Subcutaneous abdominal adipose tissue (tissue), 5 donors: ENCODE data around the gene ADGRG1.
"Not testable (repeated sequence)": the region's sequence is repeated elsewhere in the genome, so short reads cannot be mapped to it uniquely, and the experiment has no call there.

Source experiments
- H3K27ac ChIP-seq: one replicate; pipeline ENCODE4 v1.7.0; 2013; ENCODE audit warnings: low read depth, mild to moderate bottlenecking, inconsistent platforms, low read length, moderate library complexity
- H3K27me3 ChIP-seq, 5 donors: one replicate each; pipeline ENCODE4 v1.7.0; 2013; ENCODE audit warnings: low read length in 5 of 5, inconsistent platforms in 1 of 5; ENCODE audit not compliant: control insufficient read depth in 5 of 5, insufficient read depth in 4 of 5
- H3K36me3 ChIP-seq, 5 donors: one replicate each; pipeline ENCODE4 v1.7.0; 2013; ENCODE audit warnings: low read length in 5 of 5; ENCODE audit not compliant: control insufficient read depth in 5 of 5, insufficient read depth in 5 of 5
- H3K4me1 ChIP-seq, 5 donors: one replicate each; pipeline ENCODE4 v1.7.0; 2013; ENCODE audit warnings: low read length in 5 of 5, mild to moderate bottlenecking in 3 of 5, moderate library complexity in 1 of 5; ENCODE audit not compliant: control insufficient read depth in 5 of 5, insufficient read depth in 5 of 5
- H3K4me3 ChIP-seq, 5 donors: one replicate each; pipeline ENCODE4 v1.7.0; 2013; ENCODE audit warnings: low read length in 5 of 5, low read depth in 1 of 5
- H3K9ac ChIP-seq, 5 donors: one replicate each; pipeline ENCODE4 v1.7.0; 2013; ENCODE audit warnings: low read length in 5 of 5, mild to moderate bottlenecking in 4 of 5, moderate library complexity in 3 of 5
- H3K9me3 ChIP-seq, 5 donors: one replicate each; pipeline ENCODE4 v1.7.0; 2013; ENCODE audit warnings: low read length in 5 of 5; ENCODE audit not compliant: control insufficient read depth in 5 of 5
- donor health status: healthy.
- donor health status: healthy.
- donor health status: healthy.
- donor health status: healthy.
- donor health status: healthy.

The ADGRG1 gene

DNA sequence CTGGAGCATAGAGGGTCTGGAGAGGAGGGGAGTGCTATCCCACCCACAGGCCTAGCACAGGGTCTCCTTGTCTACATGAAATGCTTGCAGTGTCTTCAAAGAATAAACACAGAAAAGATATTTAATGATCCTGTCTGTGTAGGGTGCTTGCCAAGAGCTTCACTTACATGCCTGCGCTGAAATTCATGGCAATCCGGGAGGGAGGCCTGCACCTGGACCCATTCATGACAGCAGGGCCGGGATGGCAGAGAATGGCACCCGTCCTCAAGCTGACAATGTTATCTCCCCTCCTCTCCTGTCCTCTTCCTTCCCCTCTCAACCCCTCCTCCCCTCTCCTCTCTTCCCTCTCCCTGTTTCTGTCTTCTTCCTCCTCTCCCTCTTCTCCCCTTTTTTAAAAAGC, 41.8 kb downstream of the ADGRG1 start:
- no peak overlapping the region for H3K27ac ChIP-seq
- H3K4me1 ChIP-seq = peaks cover 0 to 9% (median 0%) of the 10 kb centered on the region in 5 donors
- H3K27me3 ChIP-seq = peaks cover 0 to 21% (median 11%) of the 10 kb centered on the region in 5 donors
- peaks cover 0 to under 1% (median 0%) of the 10 kb centered on the region in 5 donors for H3K36me3 ChIP-seq
- no peak overlapping the region for H3K4me3 ChIP-seq
- no peak overlapping the region for H3K9ac ChIP-seq
- H3K9me3 ChIP-seq = no peaks in the 10 kb centered on the region

DNA sequence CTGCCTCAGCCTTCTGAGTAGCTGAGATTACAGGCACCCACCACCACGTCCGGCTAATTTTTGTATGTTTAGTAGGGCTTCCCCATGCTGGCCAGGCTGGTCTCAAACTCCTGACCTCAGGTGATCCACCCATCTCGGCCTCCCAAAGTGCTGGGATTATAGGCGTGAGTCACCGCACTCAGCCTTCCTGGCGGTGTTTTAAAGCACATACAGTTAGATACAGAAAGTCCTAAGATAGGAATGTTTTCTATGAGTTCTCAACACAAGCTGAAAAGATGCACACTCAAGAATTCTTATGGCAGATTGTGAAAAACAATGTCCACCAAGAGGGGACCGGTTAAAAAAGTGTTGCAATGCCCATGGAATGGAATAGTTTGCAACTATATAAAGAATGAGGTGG, 43.0 kb downstream of the ADGRG1 start:
- not testable (repeated sequence) for H3K4me3 ChIP-seq, H3K36me3 ChIP-seq, H3K4me1 ChIP-seq, H3K9me3 ChIP-seq, H3K27ac ChIP-seq, H3K9ac ChIP-seq
- H3K27me3 ChIP-seq = peaks cover 0 to 21% (median 11%) of the 10 kb centered on the region in 5 donors

DNA sequence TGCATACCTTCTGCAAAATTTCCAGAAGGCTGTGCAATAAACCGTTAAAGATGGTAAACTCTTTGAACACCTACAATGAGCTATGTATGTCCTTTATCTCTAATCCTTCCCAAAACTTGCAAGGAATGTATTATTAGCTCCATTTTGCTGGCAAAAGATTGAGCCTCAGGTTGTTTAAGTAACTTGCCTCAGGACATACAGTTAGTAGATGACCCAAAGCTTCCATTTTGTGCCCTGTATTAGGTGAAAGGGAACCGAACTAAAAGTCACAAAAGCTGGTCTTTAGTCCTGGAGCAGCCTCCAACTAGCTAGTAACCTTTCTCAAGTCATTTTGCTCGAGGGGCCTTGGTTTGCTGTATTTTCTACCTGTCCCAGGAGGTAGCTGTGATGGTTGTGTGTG, 44.0 kb downstream of the ADGRG1 start:
- H3K27ac ChIP-seq = no peak overlapping the region
- no peak overlapping the region for H3K9ac ChIP-seq
- H3K27me3 ChIP-seq = peaks cover 0 to 15% (median 11%) of the 10 kb centered on the region in 5 donors
- peaks cover 0 to 5% (median 0%) of the 10 kb centered on the region in 5 donors for H3K4me1 ChIP-seq
- no peak overlapping the region for H3K4me3 ChIP-seq
- H3K36me3 ChIP-seq = no peaks in the 10 kb centered on the region
- no peaks in the 10 kb centered on the region for H3K9me3 ChIP-seq

DNA sequence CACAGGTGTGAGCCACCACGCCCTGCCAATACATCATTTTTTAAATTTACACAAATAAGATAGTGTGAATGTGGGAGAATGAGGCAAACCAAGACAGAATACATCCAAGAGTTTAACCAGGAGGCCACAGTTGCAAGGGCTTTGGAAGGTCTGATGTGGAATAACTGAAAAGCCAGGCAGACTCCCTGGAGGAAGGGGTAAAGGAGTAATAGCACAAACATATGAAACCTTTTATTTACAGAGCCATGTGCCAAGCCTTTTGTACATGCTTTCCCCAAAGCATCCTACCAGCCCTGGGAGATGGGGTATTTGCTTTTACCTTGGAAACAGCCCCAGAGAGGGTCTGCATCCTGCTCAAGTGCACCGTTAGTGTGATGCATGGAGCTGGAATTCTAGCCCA, 44.4 kb downstream of the ADGRG1 start:
- Histone ChIP-seq H3K9me3 (no peaks in the 10 kb centered on the region), H3K27ac (no peak overlapping the region), H3K27me3 (peaks cover 0 to 15% (median 11%) of the 10 kb centered on the region in 5 donors), H3K4me1 (peaks cover 0 to 2% (median 0%) of the 10 kb centered on the region in 5 donors), H3K36me3 (no peaks in the 10 kb centered on the region), H3K4me3 (no peak overlapping the region), H3K9ac (no peak overlapping the region)

DNA sequence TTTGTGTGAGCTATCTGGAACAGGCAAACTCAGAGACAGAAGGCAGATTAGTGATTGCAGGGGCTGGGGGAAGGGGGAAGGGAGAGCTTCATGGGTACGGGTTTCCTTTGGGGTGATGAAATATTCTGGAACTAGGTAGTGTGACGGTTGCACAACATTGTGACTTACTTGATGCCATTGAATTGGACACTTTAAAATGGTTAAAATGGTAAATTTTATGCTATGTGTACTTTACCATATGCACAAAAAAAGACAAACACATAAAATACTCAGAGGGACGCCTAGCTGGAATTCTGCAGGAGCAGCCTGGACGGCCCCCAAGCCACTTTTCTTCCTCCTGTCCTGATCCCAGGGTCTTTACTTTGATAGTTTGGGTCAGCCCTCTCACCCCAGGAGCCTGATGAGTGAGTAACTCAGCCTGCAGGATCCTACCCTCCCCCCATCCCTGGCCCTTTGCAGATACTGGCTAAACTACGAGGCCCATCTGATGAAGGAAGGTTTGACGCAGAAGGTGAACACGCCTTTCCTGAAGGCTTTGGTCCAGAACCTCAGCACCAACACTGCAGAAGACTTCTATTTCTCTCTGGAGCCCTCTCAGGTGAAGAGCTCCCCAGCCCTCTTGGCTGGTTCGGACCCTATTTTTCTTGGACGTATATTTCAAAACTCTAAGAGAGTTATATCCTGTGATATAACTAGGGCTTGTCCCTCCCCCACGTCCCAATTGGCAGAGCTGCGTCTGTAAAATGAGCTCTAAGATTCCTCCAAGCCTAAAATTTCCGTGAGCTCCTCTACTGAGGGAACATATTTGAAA, 47.5 kb downstream of the ADGRG1 start:
- Histone ChIP-seq H3K4me3 (no peak overlapping the region), H3K27me3 (peaks cover 3 to 15% (median 8%) of the 10 kb centered on the region in 5 donors), H3K27ac (no peak overlapping the region), H3K9ac (no peak overlapping the region), H3K9me3 (no peaks in the 10 kb centered on the region), H3K36me3 (no peaks in the 10 kb centered on the region), H3K4me1 (no peaks in the 10 kb centered on the region)

DNA sequence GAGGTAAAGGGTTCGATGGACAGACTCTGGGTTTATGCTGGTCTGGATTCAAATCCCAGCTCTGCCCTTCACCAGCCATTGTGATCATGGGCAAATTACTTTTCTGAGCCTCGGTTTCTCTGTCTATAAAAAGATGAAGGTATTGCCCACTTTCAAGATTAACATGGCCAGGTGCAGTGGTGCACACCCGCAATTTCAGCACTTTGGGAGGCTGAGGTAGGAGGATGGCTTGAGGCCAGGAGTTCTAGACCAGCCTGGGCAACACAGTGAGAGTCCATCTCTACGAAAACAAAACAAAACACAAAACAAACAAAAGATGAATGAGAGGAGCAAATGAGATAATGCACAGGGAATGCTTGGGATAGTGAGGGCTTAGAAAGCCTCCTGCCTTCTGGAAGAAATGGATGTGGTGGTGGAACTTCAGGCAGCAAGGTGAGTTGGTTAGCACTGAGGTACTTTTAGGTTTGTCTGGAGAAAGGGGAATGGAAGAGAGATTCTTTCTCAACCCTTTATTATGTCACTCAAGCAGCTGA, 48.2 kb downstream of the ADGRG1 start:
- H3K27ac ChIP-seq = no peak overlapping the region
- no peak overlapping the region for H3K9ac ChIP-seq
- peaks cover 3 to 15% (median 8%) of the 10 kb centered on the region in 5 donors for H3K27me3 ChIP-seq
- H3K9me3 ChIP-seq = no peaks in the 10 kb centered on the region
- H3K4me3 ChIP-seq = no peak overlapping the region
- H3K4me1 ChIP-seq = no peaks in the 10 kb centered on the region
- H3K36me3 ChIP-seq = no peaks in the 10 kb centered on the region

DNA sequence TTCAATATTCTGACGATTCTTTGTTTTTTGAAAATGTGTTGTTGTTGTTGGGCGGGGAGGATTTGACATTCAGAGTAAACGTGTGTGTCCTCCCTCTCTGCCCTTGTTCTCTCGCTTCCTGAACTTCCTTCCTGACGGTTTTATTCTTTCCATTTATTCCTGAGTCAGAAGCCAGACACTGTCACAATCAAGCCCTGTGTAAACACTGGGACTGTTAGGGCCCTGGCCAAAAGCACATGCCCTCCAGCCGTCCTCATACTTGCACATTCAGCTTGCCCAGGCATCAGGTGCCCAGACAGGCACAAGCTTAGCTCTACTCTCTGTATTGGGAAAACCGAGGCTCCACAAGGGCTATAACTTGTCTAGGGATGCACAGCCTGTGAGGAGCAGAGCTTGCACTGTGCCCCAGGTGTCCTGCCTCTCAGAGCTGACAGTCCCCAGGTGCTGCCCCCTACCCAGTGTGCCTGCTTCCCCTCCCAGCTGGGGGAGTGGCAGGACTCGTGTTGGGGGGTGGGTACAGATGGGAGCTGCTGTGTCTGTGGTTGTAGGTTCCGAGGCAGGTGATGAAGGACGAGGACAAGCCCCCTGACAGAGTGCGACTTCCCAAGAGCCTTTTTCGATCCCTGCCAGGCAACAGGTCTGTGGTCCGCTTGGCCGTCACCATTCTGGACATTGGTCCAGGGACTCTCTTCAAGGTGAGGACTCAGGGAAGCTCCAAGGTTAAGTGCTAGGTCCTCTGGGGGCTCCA, 49.4 kb downstream of the ADGRG1 start:
- Histone ChIP-seq H3K27ac (no peak overlapping the region), H3K27me3 (peaks cover 3 to 14% (median 9%) of the 10 kb centered on the region in 5 donors), H3K36me3 (no peaks in the 10 kb centered on the region), H3K4me1 (no peaks in the 10 kb centered on the region), H3K4me3 (no peak overlapping the region), H3K9me3 (no peaks in the 10 kb centered on the region), H3K9ac (no peak overlapping the region)

DNA sequence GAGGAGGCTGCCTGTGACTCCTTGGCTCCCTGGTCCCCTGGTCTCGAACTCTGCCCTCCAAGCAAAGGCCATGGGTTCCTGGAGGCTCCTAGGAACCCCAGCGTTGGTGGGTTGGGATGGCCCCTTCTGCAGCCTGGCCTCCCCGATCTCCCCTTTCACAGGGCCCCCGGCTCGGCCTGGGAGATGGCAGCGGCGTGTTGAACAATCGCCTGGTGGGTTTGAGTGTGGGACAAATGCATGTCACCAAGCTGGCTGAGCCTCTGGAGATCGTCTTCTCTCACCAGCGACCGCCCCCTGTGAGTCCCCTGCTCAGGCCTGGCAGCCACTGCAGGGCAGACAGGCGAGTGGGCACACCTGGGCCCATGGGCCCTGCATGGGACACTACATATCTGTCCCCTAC, 50.6 kb downstream of the ADGRG1 start:
- no peak overlapping the region for H3K9ac ChIP-seq
- no peak overlapping the region for H3K4me3 ChIP-seq
- no peaks in the 10 kb centered on the region for H3K36me3 ChIP-seq
- no peaks in the 10 kb centered on the region for H3K4me1 ChIP-seq
- peaks cover 3 to 4% (median 3%) of the 10 kb centered on the region in 5 donors for H3K27me3 ChIP-seq
- H3K9me3 ChIP-seq = no peaks in the 10 kb centered on the region
- H3K27ac ChIP-seq = no peak overlapping the region

DNA sequence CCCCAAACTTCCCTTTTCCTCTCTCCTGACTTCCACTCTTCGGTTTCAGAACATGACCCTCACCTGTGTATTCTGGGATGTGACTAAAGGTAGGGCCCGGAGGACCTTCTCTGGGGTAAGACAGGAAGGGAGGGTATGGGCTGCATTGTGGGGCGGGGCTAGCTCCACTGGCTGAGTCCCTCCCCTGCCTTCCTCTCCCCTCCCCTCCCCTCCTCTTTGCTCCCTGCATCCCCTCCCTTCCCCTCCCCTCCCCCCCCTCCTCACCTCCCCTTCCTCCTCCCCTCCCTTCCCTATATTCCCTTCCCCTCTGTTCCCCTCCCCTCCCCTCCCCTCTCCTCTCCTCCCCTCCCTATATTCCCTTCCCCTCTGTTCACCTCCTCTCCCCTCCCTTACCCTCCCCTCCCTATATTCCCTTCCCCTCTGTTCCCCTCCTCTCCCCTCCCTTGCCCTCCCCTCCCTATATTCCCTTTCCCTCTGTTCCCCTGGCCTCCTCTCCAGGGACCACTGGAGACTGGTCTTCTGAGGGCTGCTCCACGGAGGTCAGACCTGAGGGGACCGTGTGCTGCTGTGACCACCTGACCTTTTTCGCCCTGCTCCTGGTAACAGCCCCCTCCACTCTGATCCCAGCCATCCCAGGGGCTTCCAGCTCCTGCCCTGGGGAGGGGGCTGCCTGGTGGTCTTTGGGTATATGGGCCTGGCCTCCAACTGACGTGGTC, 51.5 kb downstream of the ADGRG1 start:
- no peaks in the 10 kb centered on the region for H3K4me1 ChIP-seq
- H3K9me3 ChIP-seq = no peaks in the 10 kb centered on the region
- no peak overlapping the region for H3K9ac ChIP-seq
- no peak overlapping the region for H3K27ac ChIP-seq
- no peak overlapping the region for H3K4me3 ChIP-seq
- H3K27me3 ChIP-seq = peaks cover 0 to 6% (median 4%) of the 10 kb centered on the region in 5 donors
- no peaks in the 10 kb centered on the region for H3K36me3 ChIP-seq
